ENCODE measurements around the gene ERICH3.

- TF ChIP-seq CTCF (conservative IDR thresholded peaks at IDR 0.05 in 1 of 2, IDR thresholded peaks at IDR 0.05 in 1 of 2; ENCODE audit: low read depth in 1 of 2, low read length in 2 of 2) = no peak
- TF ChIP-seq EZH2 (IDR thresholded peaks at IDR 0.05; ENCODE audit: low read length, missing control alignments) = no peak
Observed at GRCh38 chr1:74613894-74614293, 59.7 kb downstream of the ERICH3 start.
